GM18873 (cell line): ENCODE data around the gene NDUFA7.
A peak's percentile ranks its signal among the peaks of the same experiment; 100 is the strongest.
"Not testable (repeated sequence)": the region's sequence is repeated elsewhere in the genome, so short reads cannot be mapped to it uniquely, and the experiment has no call there.

Experiments used
- ATAC-seq: cut with Tn5 transposase; IDR thresholded peaks from one replicate; pipeline ENCODE4 v1.9.1; 2021; ENCODE audit warnings: mild to moderate bottlenecking, moderate library complexity, moderate number of reproducible peaks; ENCODE audit not compliant: unreplicated experiment, low FRiP score

NDUFA7 gene

GRCh38 chr19:8321067-8321985, at the start of gene NDUFA7, which contains the start of gene RPS28:
NDUFA7 (minus strand) TSS chr19:8321375; CDS start chr19:8321358, 17 bp downstream.
RPS28 (plus strand) TSS chr19:8321496; CDS start chr19:8321531, 35 bp downstream.
- ATAC-seq = peak; percentile 69

- ATAC-seq = no peak
These were observed 49.2 kb upstream of the NDUFA7 start for GRCh38 chr19:8370176-8371010.

DNA sequence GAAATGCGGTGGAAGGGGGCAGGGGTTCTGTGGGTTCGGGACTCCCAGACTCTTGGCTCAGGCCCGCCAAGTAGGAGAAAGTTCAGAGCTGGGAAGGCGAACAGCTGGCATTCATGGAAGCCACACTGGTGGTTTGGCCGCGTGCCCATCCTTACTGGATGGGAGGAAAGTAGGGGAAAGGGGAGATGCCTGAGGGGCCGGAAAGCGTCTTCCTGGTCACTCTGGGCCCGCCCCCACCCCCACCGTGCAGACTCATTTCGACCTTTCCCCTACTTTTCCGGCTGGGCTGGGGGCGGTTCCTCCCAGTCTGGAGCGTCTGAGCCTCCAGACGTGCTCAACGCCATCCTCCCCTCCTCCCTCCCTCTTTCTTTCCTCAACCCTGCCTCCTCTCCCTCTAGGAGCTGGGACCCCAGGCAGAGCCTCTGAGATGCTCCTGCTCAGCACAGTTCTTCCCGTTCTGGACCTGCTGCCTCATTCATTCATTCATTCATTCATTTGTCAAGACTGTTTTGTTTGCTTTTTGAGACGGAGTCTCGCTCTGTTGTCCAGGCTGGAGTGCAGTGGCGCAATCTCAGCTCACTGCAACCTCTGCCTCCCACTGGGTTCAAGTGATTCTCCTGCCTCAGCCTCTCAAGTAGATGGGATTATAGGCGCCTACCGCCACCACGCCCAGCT, 46.3 kb upstream of the NDUFA7 start:
- no peak for ATAC-seq

DNA sequence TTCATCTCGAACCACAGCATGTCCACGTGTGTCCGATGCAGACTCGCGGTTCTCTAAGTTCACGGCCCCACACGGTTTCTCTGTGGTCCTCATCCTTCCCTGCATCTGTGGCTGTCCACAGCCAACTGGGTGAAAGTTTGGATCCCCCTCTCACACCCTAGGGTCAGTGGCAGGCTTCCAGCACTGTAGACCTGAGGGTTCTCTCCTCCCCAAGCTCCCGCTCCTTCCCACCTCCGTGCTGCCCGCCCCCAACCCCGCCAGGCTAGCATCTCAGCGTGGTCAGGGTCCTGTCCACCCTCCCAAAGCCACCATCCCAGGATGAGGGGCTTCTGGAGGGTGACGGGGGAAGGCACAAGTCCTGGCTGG, 45.8 kb upstream of the NDUFA7 start:
- ATAC-seq = no peak

GRCh38 chr19:8366121-8366581, 45.0 kb upstream of the NDUFA7 start:
- no peak for ATAC-seq

DNA sequence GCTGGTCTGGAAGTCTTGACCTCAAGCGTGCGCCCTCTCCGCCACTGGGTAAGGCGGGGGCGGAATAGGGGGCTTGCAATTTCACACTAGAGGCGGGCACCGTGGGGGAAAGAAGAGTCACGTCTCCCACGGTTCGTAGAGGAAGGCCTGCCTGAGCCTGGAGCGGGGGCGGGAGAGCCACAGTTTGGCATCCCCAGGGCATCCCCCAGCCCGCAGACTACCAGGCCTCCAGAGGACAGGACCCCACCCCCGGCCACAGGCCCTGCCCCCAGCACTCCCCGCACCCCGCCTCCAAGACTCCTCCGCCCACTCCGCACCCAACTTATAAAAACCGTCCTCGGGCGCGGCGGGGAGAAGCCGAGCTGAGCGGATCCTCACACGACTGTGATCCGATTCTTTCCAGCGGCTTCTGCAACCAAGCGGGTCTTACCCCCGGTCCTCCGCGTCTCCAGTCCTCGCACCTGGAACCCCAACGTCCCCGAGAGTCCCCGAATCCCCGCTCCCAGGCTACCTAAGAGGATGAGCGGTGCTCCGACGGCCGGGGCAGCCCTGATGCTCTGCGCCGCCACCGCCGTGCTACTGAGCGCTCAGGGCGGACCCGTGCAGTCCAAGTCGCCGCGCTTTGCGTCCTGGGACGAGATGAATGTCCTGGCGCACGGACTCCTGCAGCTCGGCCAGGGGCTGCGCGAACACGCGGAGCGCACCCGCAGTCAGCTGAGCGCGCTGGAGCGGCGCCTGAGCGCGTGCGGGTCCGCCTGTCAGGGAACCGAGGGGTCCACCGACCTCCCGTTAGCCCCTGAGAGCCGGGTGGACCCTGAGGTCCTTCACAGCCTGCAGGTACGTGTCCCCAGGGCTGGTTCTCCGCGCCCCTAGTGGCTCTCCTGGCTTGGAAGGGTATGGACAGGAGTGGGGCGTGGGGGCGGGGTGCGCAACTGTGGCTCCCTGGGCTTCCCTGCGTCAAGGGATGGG, 42.9 kb upstream of the NDUFA7 start, which contains the start of gene ANGPTL4:
Gene ANGPTL4 (plus strand): TSS at position 353 of the 969 bp plus-strand sequence. CDS start 167 bp downstream, at position 520.
- no peak for ATAC-seq

- ATAC-seq = no peak
These were observed 41.0 kb upstream of the NDUFA7 start for GRCh38 chr19:8361921-8362793.

DNA sequence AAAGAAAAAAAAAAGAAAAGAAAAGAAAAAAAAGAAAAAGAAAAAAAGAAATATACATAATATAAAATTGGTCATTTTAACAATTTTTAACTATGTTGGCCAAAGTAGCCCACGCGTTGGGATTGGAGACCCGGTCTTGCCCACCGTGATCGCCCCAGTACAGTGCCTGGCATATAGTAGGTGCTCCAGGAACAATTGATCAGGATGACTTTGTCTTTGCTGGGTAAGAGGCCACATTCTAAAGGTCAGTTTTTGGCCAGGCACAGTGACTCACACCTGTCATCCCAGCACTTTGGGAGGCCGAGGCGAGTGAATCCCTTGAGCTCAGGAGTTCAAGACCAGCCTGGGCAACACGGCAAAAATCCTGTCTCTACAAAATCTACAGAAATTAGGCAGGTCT, 39.0 kb upstream of the NDUFA7 start:
- ATAC-seq = no peak

DNA sequence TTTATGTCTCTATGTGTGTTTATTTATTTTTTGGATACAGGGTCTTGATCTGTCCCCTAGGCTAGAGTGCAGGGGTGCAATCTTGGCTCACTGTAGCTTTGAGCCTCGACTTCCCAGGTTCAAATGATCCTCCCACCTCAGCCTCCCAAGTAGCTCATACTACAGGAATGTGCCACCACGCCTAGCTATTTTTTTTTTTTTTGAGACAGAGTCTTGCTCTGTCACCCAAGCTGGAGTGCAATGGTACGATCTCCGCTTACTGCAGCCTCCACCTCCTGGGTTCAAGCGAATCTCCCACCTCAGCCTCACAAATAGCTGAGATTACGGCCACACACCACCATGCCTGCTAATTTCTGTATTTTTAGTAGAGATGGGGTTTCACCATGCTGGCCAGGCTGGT, 37.8 kb upstream of the NDUFA7 start:
- no peak for ATAC-seq

DNA sequence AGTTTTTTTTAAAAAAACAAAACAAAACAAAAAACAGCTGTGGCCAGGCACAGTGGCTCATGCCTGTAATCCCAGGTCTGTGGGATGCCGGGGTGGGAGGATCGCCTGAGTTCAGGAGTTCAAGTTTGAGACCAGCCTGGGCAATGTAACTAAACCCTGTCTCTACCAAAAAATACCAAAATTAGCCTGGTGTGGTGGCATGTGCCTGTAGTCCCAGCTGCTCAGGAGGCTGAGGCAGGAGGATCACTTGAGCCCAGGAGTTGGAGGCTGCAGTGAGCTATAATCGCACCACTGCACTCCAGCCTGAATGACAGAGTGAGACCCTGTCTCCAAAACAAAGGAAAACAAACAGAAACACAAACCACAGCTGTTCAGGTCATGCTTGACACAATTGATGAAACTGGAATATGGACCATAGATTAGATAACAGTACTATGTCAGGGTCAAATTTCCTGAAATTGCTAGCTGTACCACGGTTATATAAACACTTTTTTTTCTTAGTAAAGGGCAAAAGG, 35.9 kb upstream of the NDUFA7 start:
- no peak for ATAC-seq

GRCh38 chr19:8355631-8356402, 34.6 kb upstream of the NDUFA7 start:
- no peak for ATAC-seq

DNA sequence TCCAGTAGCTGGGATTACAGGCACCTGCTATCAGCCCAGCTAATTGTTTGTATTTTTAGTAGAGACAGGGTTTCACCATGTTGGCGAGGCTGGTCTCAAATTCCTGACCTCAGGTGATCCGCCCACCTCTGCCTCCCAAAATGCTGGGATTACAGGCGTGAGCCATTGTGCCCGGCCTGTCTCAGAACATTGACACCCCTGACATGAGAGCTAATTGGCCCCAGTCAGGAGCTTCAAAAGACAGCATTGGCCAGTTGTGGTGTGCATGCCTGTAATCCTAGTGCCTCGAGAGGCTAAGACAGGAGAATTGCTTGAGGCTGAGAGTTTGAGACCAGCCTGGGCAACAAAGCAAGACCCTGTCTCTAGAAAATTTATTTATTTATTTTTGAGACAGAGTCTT, 31.7 kb upstream of the NDUFA7 start:
- not testable (repeated sequence) for ATAC-seq

DNA sequence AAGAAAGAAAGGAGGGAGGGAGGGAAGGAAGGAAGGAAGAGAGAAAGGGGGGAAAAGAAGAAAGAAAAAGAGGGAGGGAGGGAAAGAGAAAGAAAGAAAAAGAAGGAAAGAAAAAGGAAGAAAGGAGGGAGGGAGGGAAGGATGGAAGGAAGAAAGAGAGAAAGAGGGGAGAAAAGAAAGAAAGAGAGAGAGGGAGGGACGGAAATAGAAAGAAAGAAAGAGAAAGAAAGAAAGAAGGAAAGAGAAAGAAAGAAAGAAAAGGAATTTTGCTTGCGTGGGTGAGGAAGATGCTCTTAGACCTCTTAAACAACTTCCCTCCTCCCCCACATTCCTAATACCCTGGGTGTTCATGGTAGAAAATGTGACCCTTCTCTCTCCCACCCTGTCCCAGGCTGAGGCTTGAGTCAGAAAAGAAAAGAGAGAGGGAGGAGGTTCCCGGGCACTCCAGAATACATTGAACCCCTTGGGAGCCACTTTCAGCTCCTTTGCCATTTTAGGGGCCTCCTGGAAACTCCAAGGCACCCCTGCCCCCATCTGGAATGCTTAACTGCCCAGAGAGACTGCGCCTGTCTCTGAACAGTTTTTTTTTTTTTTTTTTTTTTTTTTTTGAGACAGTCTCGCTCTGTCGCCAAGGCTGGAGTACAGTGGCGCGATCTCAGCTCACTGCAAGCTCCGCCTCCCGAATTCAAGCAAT, 31.1 kb upstream of the NDUFA7 start:
- no peak for ATAC-seq

DNA sequence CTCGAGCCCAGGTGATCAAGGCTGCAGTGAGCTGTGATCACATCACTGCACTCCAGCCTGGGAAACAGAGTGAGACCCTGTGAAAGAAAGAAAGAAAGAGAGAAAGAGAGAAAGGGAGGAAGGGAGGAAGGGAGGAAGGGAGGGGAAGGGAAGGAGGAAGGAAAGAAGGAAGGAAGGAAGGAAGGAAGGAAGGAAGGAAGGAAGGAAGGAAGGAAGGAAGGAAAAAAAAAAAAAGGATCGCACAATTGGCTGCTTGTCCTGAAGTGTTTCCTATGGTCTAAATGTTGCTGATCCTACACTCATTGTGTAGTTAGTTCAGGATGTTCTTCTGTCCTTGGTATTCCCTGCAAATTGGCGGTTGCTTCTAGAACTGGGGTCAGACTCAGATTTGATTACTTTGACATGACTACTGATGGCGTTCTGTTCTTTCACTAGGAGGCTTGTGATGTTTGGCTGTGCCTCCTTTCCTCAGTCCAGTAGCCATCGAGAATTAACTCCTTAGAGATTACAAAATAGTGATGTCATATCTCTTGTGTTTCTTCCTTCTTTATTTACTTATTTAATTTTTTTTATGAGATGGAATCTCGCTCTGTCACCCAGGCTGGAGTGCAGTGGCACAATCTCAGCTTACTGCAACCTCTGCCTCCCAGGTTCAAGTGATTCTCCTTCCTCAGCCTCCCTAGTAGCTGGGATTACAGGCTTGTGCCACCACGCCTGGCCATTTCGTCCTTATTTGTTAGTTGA, 28.6 kb upstream of the NDUFA7 start:
- ATAC-seq = not testable (repeated sequence)

DNA sequence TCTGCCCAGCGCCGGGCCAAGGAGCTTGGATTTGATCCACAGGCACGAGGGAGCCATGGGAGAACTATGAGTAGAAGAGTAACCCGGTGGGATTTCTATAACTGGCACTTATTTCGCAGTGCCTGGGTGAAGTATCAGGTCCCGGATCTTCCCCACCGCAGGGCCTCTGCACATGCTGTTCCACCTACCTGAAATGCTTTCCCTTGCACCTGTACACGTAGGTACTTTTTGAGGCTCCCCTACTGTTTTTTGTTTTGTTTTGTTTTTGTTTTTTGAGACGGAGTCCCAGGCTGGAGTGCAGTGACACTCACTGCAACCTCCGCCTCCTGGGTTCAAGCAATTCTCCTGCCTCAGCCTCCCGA, 22.3 kb upstream of the NDUFA7 start:
- no peak for ATAC-seq
